HepG2 (cell line): ENCODE data around the gene PLIN3. TPM values are rescaled to one million over a fixed set of nuclear protein-coding genes. Genes with fewer than 3 reads are reported as not detected.
A peak's percentile ranks its signal among the peaks of the same experiment; 100 is the strongest.
"Not testable (repeated sequence)": the region's sequence is repeated elsewhere in the genome, so short reads cannot be mapped to it uniquely, and the experiment has no call there.

Source experiments
- CHCHD3 ChIP-seq: sonication (generic); formaldehyde crosslinking; IDR thresholded peaks from 2 replicates; pipeline ENCODE4 v1.8.0; 2022; ENCODE audit warnings: mild to moderate bottlenecking, missing genetic modification reagents, moderate library complexity
- CREB3 ChIP-seq: sonication (generic); formaldehyde crosslinking; IDR thresholded peaks from 2 replicates; pipeline ENCODE4 v1.5.0; 2020; ENCODE audit warnings: missing genetic modification reagents
- DNMT1 ChIP-seq: sonication (generic); formaldehyde crosslinking; IDR thresholded peaks from 2 replicates; pipeline ENCODE4 v1.5.1; 2020; ENCODE audit warnings: mild to moderate bottlenecking, missing genetic modification reagents
- ETS1 ChIP-seq: sonication (generic); formaldehyde crosslinking; IDR thresholded peaks from 2 replicates; pipeline ENCODE4 v1.4.0; 2020; ENCODE audit warnings: missing genetic modification reagents
- LCORL ChIP-seq, 2 experiments: fragments of 450-650 bp in 1 of 2; sonication (generic) in 1 of 2; formaldehyde crosslinking in 1 of 2; IDR thresholded peaks; 2 replicates each; pipeline versions ENCODE4 v1.5.0 to v1.6.1; 2017 to 2020; ENCODE audit warnings: antibody characterized with exemption in 1 of 2, missing genetic modification reagents in 1 of 2
- polyA plus RNA-seq, 8 experiments: library from polyadenylated mRNA; depleted of rRNA in 3 of 8; stranded (reverse) in 7 of 8; unstranded in 1 of 8; fragments of >200 nt; fragmentation: Illumina TruSeq in 4 of 8; extraction: Trizol in 4 of 8; gene quantifications; 2 replicates each; pipeline versions ENCODE4 v1.2.1 to v1.2.3, GENCODE V29; 2011 to 2016; ENCODE audit warnings: low read depth in 4 of 8, missing spikeins in 1 of 8, mixed read lengths in 1 of 8; ENCODE audit not compliant: insufficient read depth in 1 of 8
- total RNA-seq, 5 experiments: library from RNA; depleted of rRNA; stranded (reverse); fragments of >200 nt; fragmentation: Illumina TruSeq; extraction: Trizol; gene quantifications; 2 replicates each; pipeline ENCODE4 v1.2.3, GENCODE V29; 2016; ENCODE audit warnings: low read depth in 1 of 5
- TF ChIP-seq, protein P1 (sequence below): sonication (generic); formaldehyde crosslinking; IDR thresholded peaks from 2 replicates; pipeline ENCODE4 v1.4.0; 2020; ENCODE audit warnings: missing genetic modification reagents
- TF ChIP-seq, protein P2 (sequence below): sonication (generic); formaldehyde crosslinking; IDR thresholded peaks from 2 replicates; pipeline ENCODE4 v1.5.0; 2020; ENCODE audit warnings: mild to moderate bottlenecking, missing genetic modification reagents, borderline replicate concordance
- TF ChIP-seq, protein P3 (sequence below): IDR thresholded peaks from 2 replicates; pipeline ENCODE4 v1.4.0; 2020; ENCODE audit warnings: mild to moderate bottlenecking, missing genetic modification reagents
- TF ChIP-seq, protein P4 (sequence below): sonication (generic); formaldehyde crosslinking; IDR thresholded peaks from 2 replicates; pipeline ENCODE4 v1.5.1; 2020; ENCODE audit warnings: mild to moderate bottlenecking, missing genetic modification reagents, moderate library complexity

Gene PLIN3
- total and polyA plus RNA-seq, 2 of the 13 experiments (the other 11 are each of a cell fraction or from before 2014, with no cell fraction given): 49.3 to 57.9 TPM

GRCh38 chr19:4792019-4792865, 75.2 kb downstream of the PLIN3 start (continued):
- TF ChIP-seq CREB3 (0 out of 2 replicates have a peak, but pooled peaks have one; percentile 49), CHCHD3 (CRISPR knock-in tag) (0 out of 2 replicates have a peak, but pooled peaks have one; percentile 41), LCORL (CRISPR knock-in tag; IDR thresholded peaks at IDR 0.05) (peak; percentile 5; the same call in 1 of the 2 replicates), ETS1 (peak; percentile 55; the same call in 1 of the 2 replicates), DNMT1 (CRISPR knock-in tag) (0 out of 2 replicates have a peak, but pooled peaks have one; percentile 40)
- TF ChIP-seq, protein P1, sequence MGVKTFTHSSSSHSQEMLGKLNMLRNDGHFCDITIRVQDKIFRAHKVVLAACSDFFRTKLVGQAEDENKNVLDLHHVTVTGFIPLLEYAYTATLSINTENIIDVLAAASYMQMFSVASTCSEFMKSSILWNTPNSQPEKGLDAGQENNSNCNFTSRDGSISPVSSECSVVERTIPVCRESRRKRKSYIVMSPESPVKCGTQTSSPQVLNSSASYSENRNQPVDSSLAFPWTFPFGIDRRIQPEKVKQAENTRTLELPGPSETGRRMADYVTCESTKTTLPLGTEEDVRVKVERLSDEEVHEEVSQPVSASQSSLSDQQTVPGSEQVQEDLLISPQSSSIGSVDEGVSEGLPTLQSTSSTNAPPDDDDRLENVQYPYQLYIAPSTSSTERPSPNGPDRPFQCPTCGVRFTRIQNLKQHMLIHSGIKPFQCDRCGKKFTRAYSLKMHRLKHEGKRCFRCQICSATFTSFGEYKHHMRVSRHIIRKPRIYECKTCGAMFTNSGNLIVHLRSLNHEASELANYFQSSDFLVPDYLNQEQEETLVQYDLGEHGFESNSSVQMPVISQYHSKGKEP (CRISPR knock-in tag): 0 out of 2 replicates have a peak, but pooled peaks have one; percentile 3
- TF ChIP-seq LCORL (IDR thresholded peaks at IDR 0.05): not testable (repeated sequence)
- TF ChIP-seq, protein P2, sequence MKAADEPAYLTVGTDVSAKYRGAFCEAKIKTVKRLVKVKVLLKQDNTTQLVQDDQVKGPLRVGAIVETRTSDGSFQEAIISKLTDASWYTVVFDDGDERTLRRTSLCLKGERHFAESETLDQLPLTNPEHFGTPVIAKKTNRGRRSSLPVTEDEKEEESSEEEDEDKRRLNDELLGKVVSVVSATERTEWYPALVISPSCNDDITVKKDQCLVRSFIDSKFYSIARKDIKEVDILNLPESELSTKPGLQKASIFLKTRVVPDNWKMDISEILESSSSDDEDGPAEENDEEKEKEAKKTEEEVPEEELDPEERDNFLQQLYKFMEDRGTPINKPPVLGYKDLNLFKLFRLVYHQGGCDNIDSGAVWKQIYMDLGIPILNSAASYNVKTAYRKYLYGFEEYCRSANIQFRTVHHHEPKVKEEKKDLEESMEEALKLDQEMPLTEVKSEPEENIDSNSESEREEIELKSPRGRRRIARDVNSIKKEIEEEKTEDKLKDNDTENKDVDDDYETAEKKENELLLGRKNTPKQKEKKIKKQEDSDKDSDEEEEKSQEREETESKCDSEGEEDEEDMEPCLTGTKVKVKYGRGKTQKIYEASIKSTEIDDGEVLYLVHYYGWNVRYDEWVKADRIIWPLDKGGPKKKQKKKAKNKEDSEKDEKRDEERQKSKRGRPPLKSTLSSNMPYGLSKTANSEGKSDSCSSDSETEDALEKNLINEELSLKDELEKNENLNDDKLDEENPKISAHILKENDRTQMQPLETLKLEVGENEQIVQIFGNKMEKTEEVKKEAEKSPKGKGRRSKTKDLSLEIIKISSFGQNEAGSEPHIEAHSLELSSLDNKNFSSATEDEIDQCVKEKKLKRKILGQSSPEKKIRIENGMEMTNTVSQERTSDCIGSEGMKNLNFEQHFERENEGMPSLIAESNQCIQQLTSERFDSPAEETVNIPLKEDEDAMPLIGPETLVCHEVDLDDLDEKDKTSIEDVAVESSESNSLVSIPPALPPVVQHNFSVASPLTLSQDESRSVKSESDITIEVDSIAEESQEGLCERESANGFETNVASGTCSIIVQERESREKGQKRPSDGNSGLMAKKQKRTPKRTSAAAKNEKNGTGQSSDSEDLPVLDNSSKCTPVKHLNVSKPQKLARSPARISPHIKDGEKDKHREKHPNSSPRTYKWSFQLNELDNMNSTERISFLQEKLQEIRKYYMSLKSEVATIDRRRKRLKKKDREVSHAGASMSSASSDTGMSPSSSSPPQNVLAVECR (CRISPR knock-in tag): peak; percentile 50; the same call in 1 of the 2 replicates
- TF ChIP-seq, protein P3, sequence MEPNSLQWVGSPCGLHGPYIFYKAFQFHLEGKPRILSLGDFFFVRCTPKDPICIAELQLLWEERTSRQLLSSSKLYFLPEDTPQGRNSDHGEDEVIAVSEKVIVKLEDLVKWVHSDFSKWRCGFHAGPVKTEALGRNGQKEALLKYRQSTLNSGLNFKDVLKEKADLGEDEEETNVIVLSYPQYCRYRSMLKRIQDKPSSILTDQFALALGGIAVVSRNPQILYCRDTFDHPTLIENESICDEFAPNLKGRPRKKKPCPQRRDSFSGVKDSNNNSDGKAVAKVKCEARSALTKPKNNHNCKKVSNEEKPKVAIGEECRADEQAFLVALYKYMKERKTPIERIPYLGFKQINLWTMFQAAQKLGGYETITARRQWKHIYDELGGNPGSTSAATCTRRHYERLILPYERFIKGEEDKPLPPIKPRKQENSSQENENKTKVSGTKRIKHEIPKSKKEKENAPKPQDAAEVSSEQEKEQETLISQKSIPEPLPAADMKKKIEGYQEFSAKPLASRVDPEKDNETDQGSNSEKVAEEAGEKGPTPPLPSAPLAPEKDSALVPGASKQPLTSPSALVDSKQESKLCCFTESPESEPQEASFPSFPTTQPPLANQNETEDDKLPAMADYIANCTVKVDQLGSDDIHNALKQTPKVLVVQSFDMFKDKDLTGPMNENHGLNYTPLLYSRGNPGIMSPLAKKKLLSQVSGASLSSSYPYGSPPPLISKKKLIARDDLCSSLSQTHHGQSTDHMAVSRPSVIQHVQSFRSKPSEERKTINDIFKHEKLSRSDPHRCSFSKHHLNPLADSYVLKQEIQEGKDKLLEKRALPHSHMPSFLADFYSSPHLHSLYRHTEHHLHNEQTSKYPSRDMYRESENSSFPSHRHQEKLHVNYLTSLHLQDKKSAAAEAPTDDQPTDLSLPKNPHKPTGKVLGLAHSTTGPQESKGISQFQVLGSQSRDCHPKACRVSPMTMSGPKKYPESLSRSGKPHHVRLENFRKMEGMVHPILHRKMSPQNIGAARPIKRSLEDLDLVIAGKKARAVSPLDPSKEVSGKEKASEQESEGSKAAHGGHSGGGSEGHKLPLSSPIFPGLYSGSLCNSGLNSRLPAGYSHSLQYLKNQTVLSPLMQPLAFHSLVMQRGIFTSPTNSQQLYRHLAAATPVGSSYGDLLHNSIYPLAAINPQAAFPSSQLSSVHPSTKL: 0 out of 2 replicates have a peak, but pooled peaks have one; percentile 5
- TF ChIP-seq, protein P4, sequence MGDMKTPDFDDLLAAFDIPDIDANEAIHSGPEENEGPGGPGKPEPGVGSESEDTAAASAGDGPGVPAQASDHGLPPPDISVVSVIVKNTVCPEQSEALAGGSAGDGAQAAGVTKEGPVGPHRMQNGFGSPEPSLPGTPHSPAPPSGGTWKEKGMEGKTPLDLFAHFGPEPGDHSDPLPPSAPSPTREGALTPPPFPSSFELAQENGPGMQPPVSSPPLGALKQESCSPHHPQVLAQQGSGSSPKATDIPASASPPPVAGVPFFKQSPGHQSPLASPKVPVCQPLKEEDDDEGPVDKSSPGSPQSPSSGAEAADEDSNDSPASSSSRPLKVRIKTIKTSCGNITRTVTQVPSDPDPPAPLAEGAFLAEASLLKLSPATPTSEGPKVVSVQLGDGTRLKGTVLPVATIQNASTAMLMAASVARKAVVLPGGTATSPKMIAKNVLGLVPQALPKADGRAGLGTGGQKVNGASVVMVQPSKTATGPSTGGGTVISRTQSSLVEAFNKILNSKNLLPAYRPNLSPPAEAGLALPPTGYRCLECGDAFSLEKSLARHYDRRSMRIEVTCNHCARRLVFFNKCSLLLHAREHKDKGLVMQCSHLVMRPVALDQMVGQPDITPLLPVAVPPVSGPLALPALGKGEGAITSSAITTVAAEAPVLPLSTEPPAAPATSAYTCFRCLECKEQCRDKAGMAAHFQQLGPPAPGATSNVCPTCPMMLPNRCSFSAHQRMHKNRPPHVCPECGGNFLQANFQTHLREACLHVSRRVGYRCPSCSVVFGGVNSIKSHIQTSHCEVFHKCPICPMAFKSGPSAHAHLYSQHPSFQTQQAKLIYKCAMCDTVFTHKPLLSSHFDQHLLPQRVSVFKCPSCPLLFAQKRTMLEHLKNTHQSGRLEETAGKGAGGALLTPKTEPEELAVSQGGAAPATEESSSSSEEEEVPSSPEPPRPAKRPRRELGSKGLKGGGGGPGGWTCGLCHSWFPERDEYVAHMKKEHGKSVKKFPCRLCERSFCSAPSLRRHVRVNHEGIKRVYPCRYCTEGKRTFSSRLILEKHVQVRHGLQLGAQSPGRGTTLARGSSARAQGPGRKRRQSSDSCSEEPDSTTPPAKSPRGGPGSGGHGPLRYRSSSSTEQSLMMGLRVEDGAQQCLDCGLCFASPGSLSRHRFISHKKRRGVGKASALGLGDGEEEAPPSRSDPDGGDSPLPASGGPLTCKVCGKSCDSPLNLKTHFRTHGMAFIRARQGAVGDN: peak; percentile 84
